Stimulated activated naive CD8-positive, alpha-beta T cell treated with anti-CD3 and anti-CD28 coated beads, Interleukin-15, Interleukin-2, amounts not matched to agents 100 U/mL and 50 U/mL, for 24 hours (primary cell): ENCODE results near the gene SOCS3.
"Not testable (repeated sequence)": the region's sequence is repeated elsewhere in the genome, so short reads cannot be mapped to it uniquely, and the experiment has no call there.

Experiments
- ATAC-seq: fragments of 150-1000 bp; cut with Tn5 transposase; one replicate; pipeline ENCODE4 v1.10.0; 2021
- DNase-seq: peaks from one replicate; pipeline ENCODE4 v3.0.0; 2021

The SOCS3 gene

DNA sequence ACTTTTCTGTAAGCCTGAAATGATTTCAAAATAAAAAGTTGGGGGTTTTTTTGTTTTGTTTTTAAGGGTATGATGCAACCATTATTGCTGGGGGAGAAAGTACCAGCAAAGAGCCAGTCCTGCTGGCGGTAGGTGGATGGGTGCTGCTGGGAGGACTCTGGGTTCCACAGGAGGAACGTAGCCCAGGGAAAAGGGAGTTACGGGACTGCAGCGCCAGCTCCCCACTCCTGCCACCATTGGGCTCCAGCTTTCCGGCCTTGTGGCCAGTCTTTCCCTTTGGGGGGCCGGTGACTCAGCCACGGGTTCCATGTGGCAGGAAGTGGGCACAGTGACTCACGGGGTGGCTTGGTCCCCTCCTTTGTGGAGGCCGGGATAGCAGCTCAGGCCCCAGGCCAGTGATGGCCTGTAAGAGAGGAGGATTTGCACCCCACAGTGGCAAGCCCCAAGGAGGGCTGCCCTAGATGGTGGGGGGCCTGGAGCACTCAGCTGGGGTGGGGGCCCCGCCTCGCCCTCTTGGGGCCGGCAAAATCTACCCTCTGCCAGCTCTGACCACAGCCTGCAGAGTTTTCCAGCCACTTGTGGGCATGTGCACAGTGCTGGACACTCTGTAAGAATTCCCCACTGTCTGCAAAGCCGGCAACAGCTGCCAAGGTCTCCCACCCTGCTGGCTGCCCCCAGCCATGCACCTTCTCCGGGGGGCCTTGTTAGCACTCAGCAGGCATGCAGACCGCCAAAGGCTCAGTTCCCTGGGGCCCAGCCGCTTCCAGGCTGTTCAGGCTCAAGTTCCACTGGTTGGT lies 30.4 kb downstream of the SOCS3 start:
- peak; percentile 65 for ATAC-seq
- DNase-seq = peak; percentile 62

DNA sequence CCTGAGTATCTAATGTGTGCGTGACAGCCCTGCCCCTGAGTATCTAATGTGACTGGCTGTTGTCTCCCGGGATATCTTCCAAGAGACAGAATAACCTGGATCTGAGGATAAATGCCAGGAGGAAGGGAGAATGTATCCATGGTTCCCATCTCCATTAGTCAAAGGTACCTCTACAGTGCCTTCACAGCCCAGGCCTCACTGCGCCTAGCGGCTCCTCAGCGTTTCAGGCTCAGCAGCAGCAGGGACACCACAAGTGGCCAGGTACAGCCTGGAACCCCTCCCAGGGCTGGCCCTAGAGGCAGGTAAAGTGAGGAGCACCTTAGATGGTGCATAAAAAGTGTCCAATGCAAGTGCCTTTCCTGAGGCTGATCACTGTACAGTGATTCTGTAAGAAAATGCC lies 32.0 kb downstream of the SOCS3 start:
- ATAC-seq (no peak), DNase-seq (no peak)

DNA sequence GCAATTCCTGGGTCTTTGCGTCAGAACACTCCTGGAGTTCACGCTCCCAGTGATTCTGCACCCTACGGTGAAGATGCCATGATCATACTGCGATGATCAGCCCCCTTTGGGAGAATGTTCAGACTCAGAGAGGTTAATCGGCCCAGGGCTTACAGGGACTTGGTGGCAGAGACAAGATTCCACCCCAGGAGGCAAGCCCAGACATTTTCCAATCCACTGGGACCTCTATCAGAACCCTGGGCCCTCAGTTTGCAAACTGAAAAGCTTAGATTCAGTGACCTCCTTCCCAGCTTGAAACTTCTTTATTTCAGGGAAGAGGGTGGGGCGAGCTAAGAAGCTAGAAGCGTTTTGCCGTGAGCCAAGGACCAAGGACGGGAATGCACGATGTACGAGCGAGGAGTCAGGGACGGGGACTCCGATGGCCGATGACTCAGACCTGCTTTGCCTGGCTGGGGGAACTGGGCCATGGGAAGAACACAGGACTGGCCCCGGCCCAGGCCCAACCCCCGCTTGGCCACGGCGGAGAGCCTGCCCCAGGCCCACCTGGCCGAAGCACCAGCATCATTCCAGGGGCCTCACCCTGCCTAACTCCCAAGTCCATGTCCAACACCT lies 34.7 kb downstream of the SOCS3 start:
- ATAC-seq (no peak), DNase-seq (no peak)

GRCh38 chr17:78324391-78325075 lies 35.3 kb downstream of the SOCS3 start:
- peak; percentile 79 for ATAC-seq
- peak; percentile 65 for DNase-seq

DNA sequence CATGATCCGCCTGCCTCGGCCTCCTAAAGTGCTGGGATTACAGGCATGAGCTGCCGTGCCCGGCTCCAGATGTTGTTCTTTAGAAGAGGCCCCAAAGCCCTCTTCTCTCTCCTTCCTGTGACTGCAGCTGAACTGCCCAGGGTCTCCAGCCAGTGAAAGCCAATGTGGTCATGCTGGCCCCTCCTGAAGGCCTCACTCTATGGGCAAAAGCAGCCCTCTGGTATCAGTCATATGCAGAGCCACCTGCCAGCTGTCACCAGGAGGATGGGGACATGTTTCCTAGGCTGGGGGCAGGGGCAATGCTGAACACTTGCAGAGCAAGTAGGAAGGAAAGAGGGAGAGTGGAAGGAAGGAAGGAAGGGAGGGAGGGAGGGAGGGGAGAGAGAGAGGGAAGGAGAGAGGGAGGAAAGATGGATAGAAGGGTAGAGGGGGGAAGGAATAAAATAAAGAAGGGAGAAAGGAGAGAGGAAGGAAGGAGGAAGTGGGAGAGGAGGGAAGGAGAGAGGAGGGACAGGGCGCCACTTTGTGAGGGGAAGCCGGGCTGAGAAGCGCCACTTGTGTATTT lies 36.0 kb downstream of the SOCS3 start:
- DNase-seq = no peak
- ATAC-seq = no peak

DNA sequence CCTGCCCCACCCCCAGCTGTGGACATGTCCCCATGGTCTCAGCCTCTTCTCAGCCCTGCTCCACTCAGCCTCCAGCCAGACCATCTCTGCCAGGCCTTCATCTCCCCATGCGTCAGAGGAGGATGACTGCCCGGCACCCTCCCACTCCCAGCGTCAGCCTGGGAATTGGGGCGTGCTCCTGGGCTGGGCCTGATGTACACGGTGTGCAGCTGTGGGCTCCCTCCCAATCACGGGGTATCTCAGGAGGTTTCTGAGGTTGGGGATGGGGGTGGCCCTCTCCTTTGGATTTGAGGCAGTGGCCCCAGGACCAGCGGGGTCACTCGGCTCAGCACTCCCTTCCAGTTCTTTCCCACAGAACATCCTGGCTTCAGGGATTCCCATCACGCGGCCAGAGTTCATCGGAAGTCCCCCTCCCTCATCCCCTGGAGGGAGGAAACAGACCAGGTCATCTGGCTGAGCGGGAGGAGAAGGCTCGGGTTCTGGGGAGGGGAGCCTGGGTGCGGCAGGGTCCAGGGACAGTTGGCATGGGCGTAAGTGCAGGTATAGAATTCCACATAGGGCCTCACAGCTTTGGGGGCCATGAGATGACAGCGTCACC lies 36.9 kb downstream of the SOCS3 start:
- no peak for ATAC-seq

GRCh38 chr17:78322327-78322857 lies 37.5 kb downstream of the SOCS3 start:
- ATAC-seq = no peak
- no peak for DNase-seq

More for the DNA sequence above, 36.9 kb downstream of the SOCS3 start:
- no peak for DNase-seq

DNA sequence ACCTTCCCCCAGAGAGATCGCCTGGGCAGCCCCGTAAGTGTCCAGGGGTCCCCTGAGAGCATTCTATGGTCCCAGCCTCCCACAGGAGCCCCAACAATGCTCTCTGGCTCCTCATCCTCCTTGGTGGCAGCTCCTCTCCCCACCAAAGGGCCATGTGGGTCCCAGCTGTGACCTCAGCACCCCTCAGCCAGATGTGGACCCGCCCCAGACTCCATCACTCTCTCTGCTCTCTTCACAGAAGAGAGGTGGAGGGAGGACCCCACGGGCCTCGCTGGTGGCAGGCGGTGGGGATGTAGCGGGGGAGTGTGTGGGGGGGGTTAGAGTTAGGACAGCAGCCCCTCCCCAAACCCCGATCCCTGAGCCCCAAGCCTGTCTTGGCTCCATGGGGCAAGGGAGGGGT lies 41.0 kb downstream of the SOCS3 start:
- ATAC-seq (no peak), DNase-seq (no peak)

DNA sequence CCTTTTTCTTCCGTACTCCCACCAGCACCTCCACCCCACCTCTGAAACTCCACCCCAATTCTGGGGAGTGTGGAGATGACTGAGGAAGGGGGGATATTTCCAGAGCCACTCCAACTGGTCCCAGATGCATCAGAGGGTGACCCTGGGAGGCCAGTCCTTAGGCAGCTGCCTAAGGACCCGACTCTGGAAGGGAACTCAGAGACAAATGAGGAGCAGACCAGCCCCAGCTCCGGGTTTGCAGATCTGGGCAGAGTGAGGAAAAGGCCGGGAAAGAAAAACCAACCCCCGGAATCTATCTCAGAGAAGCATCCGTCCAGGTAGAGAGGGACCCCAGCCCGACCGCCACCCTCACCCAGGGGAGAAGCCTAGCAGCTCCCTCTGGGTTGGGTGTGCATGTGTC lies 41.5 kb downstream of the SOCS3 start:
- no peak for ATAC-seq

DNA sequence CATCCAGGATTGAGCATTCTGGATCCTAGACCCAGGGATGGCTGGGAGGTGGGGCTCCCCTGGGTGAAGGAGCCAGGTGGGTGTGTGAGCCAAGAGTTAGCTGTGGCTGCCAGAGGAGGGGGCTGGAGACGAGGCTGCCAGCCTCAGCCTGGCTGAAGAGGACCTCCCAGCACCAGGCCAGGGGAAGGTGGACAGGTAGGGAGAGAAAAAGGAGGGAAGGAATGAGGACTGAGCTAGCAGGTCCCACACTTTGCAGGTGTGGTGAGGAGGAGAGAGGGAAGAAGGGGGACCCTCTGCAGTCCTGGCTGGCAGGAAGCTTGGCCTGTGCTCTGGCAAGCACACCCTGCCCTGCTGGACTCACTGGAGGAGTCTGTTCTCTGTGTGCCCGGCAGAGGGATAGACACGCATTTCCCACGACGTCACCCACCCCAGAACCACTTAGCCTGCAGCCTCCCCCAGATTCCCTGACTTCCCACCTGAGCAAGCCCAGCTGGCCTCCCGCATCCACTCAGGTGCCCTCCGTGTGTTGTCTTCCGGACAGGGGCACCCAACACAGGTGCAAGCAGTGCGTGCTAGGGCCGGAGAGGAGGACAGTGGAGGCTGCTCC lies 42.0 kb downstream of the SOCS3 start:
- DNase-seq = no peak
- ATAC-seq = no peak

More for the DNA sequence above, 41.5 kb downstream of the SOCS3 start:
- no peak for DNase-seq

DNA sequence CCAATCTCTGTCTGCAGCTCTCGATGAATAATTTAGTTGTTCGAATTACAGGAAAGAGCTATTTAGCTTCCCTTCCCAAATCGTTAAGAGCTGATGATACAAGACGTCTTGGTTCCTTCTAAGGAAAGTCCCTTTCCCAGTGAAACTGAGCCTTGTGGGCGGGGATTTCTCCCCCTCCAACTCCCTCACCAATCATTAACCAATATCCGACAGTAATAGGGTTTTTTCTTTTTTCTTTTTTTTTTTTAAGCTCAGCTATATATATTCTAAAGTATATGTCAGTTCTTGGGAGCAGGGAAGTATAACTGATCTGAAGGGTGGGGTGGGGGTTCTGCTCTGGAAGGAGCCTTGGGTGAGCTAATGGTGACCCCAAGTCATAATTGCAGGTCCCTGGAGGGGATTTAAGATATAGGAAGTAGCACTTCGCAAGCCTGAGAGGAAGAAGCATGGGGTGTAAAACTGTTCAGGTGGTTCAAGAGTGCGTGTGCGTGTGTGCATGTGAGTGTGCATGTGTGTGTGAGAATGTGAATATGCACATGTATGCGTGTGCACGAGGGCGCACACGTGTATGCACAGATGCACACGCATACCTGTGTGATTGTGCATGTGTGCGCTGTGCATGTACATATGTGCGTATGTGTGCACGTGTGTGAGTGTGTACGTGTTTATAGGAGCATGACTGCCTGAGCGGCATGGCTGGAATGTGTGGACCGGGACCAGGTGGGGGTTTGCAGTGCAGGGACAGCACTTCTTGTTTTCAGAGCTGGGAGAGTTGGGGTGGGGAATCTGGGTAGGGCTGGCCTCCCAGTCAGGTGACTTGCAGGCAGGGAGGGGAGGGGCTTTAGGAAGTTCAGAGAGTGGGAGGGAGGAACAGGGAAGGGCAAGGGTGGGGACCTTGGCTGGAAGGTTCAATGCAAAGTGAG lies 42.7 kb downstream of the SOCS3 start:
- no peak for DNase-seq
- ATAC-seq = no peak

DNA sequence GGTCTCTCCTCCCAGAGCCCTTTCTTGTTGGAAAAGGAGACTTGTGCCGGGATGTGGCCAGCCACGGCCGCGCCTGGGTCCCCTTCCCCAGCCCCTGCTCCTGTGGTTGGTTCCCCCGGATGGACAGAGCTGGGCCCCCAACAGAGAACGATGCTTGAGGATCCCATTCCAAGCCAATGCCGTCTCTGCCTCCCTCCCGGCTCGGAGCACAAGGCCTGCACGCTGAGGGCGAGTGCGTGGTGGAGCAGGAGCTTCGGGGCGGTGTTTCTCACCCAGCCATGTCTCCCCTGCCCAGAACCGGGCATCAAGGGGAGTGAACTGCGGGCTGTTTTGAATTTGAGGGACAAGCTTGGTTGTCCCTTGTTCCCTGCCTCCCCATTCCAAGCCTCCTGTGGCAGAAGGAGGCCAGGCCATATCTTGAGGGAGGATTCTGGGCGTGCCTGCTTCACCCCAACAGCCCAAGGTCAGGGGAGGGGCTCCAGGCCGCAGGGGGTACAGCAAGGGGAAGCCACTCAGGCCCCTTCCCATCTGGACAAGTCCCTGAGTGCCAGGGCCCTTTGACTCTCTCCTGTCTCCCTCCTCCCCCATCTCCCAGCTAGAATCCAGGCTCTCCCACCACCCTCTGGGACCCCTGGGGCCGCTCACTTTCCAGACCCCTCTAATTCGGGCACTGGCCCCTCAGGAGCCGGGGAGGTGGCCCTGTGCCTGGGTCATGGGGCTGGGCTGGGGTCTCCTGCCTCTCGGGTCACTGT lies 43.6 kb downstream of the SOCS3 start:
- no peak for ATAC-seq
- DNase-seq = no peak

DNA sequence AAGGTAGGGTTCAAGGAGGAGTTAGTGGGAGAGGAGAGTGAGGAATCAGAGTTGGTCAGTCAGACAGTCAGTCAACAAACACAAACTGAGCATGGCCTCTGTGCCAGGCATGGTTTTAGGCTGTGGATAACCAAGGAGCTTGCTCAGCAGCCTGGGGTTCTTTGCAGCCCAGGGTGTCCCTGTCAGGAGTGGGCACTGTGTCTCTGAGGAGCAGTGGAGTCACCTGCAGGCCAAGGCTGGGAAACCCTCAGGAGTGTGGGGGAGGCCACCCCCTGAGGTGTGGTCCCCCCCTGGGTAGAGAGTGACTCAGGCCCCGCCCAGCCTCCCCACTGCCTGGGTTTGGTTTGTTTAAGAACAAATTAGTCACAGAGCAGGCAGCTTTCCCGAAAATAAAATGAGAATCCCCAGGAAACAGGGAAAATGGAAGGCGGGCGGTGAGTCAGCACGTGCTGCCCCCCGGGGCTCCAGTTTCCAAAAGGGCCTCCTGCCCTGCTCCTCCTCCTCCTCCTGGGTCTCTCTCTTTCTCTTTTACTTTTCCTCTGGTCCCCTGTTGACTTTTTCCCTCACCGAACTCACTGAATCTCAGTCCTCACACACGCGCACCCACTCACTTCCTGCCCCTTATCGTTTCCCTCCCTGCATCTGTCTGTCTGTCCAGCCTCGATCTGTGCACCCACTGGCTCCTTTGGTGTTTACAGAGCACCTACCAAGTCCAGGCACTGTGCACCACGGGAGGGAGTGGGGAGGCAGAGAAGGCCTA lies 44.3 kb downstream of the SOCS3 start:
- peak; percentile 68 for ATAC-seq
- DNase-seq = peak; percentile 77

DNA sequence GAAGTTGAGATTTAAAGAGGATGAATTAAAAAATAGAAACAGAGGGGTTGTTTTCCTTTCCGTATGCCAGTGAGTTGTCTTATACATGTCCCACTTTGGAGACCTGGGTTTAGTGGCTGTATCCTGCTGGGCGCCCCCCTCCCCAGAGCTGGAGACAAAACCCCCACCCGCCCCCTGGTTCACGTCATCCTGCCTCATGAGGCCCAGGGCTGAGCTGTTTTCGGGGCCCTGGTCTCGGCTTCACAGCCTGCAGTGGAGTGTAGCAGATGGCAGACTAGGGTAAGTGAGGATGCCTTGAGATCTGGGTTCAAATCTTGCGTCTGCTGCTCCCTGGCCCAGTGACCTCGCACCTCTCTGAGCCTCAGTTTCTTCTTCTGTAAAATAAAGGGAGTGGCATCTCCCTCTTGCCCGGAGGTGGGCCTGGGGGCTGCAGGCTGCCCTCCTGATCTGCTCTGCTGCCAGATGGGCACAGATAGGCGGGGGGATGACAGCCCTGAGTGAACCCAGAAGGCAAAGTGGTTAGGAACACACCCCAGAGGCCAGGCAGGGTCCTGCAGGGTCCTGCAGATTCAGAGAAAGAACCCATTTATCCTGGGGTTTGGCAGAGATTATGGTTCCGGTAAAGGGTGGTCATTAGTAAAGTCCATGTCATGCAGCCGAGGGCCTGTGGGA lies 45.1 kb downstream of the SOCS3 start:
- ATAC-seq = no peak
- DNase-seq = no peak

- ATAC-seq (peak; percentile 58), DNase-seq (peak; percentile 79)
Measured at GRCh38 chr17:78313735-78314648, 45.9 kb downstream of the SOCS3 start.

DNA sequence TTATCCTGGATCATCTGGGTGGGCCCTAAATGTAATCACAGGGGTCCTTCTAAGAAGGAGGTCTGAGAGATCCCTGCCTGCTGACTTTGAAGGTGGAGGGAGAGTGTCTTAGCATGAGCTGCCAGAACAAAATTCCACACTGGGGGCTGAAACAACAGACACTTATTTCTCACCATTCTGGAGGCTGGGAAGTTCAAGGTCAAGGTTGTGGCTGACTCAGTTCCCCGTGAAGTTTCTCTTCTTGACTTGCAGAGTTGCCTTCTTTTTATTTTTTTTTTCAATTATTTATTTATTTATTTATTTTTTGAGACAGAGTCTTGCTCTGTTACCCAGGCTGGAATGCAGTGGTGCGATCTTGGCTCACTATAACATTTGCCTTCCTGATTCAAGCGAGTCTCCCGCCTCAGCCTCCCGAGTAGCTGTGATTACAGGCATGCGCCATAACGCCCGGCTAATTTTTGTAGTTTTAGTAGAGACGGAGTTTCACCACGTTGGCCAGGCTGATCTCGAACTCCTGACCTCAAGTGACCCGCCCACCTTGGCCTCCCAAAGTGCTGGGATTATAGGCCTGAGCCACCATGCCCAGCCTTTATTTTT lies 50.1 kb downstream of the SOCS3 start:
- DNase-seq, ATAC-seq: not testable (repeated sequence)
